ENCODE data around the gene HDAC4. TPM values are rescaled to one million over a fixed set of nuclear protein-coding genes. Genes with fewer than 3 reads are reported as not detected.

HDAC4 gene
- polyA plus RNA-seq, 1 donor = 20.2 TPM

DNA sequence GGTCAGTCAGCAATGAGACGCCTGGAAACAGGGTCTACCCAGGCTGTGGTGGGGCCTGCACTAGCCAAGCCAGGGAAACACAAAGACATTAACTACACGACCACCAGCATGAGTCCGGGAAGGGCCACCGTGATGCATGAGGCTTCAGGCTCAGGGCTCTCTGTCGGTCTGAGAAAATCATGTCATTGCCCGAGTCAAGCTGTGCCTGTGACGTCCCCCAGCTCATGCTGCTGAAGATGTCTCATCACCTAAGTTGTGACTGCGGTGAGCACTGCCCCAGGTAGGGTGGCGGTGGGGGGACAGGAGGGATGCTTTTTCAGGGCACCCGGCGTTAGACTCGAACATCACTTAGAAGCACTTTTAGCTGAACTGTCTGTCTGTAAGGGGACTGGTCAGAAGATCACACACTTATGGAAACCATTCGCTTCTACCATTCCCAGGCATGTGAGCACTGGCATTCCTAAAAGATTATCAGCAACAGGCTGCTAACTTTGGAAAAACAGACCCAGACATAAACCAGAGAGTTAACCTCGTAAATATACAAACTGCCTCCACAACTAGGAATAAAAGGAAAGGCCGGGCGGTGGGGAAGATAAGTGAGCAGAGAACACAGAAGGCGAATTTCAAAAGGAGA lies 234.5 kb downstream of the HDAC4 start:
- DNase-seq = no peak

DNA sequence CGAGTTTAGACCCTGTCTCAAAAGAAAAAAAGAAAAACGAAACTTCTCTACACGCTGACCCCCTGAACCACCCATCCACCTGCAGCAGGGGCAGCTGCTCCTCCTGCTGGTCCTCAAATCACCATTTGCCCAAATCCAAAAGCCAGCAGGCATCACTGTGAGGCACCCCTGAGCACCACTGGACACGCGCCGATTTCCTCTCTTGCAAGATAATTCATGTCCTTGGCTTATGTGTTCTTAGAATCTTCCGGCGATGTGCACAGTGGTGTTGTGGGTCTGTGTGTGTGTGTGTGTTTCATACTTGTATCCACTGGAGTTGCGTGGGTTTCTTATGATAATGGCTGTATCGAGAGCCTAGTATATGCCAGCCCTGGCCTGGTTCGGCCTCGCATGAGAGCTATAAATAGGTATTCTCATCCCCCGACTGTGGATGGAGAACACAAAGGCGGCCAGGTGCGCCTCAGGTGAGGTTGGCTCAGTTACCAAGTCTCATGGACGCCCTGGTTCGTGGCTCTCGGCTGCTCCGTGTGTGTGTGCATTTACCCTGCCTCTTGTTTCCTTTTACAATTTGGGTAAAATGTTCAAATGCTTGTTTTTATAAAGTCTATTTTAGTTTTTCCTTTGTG lies 235.5 kb downstream of the HDAC4 start:
- DNase-seq = no peak

GRCh38 chr2:239164335-239164871 lies 236.4 kb downstream of the HDAC4 start:
- DNase-seq = no peak

DNA sequence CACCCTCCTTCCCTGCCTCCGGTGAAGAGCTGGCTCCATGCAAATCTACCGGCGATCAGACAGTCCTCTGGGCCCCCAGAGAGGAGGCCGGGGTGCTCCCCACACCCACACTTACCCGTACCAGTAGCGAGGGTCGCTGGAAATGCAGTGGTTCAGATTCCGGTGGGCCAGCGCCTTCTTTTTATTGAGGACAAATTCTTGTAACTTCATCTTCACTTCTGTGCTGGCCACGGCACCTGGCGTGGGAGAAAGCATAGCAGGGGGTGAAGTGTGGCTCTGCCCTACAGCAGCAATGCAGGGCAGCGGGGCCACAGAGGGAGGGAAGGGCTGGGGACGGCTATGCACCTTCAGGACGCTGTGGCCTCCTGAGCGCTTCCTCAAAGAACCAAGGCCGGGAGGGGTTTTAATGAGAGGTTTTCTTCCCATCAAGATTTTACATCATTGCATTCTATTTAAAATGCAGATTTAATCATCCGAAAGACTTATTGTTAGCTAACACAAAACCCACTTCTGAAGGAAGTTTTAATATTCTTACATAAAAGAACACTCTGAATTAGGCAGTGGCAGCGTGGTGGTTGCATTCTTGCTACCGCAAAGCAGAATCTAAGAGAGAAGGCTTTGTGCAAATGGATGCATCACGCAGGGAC lies 237.0 kb downstream of the HDAC4 start:
- no peak for DNase-seq

- DNase-seq = no peak
Measured at GRCh38 chr2:239162976-239163687, 237.7 kb downstream of the HDAC4 start.

DNA sequence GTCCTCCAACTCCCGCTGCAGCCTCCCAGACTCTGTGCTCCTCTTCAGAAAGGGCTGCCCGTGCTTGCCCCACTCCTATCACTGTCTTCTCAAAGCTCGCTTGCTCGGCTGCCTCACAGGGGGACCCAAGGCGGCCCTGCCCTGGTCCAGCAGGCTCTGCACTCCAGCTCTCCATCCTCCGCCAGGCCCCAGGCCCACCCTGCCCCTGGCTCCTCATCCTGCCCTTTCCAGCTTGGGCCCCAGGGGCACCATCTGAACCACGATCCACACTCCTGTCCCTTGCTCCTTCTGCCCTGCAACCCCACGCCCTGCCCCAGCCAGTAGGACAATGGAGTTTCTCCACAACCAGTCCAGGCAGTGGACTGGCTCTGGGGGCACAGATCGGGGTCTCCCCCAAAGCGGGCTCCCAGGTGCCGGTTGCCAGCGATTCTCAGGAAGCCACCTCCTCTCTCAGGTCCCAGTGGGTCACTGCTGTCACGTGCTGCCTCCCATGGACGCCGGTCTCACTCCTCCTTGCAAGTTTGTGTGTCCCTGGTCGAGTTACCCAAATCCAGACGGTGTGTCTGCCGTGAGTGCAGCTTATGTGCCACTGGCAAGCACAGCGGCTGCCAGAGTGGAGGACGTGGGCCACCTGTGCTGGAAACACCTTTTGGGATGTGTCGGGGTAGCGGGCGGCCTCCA lies 238.5 kb downstream of the HDAC4 start:
- no peak for DNase-seq

GRCh38 chr2:239161711-239162140 lies 239.1 kb downstream of the HDAC4 start:
- DNase-seq = no peak

- DNase-seq = no peak
Measured at GRCh38 chr2:239160226-239161143, 240.3 kb downstream of the HDAC4 start.

- DNase-seq = no peak
Measured at GRCh38 chr2:239159476-239159911, 241.3 kb downstream of the HDAC4 start.

DNA sequence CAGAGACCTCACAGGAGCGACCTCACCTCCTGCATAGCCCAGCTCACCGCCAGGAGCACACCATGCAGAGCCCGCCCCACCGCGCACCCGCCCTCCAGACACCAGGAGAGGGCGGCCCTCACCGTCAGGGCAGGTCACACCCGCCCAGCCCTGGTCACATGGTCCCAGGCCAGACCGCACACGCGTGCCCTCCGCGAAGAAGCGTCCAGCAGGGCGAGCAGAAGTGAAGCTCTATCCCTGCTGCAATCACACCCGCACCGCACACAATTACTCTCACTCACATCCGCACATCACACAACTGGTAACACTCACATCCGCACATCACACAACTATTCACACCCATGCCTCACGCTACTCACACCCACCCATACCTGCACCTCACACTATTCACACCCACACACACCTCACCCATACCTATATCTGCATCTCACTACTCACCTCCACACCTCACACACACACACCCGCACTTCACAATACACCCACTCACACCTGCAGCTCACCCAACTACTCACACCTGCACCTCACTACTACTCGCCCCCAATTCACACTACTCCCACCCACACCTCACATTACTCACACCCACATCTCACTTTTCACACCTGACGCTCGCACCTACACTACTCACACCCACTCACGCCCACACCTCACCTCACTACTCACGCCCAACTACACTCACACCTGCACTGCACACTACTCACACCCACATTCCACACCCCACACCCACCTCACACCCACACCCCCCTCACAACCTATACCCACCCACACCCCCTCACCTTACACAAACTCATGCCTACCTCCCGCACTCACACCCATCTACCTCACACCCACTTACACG lies 242.0 kb downstream of the HDAC4 start:
- DNase-seq = no peak

GRCh38 chr2:239157771-239158170 lies 243.0 kb downstream of the HDAC4 start:
- no peak for DNase-seq

GRCh38 chr2:239157269-239157668 lies 243.6 kb downstream of the HDAC4 start:
- DNase-seq = no peak

DNA sequence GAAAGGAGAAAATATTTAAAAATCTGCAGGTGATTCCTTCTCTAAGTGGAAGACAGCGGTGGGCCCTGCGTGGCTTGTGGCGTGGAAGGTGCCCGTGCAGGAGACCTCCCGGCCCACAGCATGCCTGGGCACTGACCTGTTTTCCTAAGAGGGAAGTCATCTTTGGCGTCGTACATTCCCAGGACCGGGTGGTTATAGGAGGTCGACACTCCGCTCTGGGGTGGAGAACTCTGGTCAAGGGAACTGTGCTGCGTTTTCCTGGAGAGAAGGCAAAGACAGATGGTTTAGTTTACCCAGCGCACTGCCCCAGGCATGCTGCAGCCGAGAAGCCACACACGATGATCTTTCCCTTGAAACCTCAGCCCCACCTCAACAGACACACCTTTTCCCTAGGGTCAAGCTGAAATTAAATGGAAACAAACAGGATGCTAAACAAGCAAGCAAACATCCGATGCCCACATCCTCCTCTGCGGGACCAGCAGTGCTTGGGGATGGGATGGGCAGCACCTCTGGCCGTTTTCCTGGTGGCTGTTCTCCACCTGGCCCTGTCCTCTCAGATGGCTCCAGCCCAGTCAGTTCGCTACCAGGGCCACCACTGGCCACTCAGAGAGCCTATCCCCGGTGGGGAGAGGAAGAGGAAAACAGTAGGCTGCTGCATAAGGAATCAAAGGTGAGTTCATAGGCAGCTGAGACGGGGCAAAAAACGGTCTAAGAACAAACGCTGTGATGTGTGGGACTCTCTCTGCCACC lies 244.1 kb downstream of the HDAC4 start:
- no peak for DNase-seq

DNA sequence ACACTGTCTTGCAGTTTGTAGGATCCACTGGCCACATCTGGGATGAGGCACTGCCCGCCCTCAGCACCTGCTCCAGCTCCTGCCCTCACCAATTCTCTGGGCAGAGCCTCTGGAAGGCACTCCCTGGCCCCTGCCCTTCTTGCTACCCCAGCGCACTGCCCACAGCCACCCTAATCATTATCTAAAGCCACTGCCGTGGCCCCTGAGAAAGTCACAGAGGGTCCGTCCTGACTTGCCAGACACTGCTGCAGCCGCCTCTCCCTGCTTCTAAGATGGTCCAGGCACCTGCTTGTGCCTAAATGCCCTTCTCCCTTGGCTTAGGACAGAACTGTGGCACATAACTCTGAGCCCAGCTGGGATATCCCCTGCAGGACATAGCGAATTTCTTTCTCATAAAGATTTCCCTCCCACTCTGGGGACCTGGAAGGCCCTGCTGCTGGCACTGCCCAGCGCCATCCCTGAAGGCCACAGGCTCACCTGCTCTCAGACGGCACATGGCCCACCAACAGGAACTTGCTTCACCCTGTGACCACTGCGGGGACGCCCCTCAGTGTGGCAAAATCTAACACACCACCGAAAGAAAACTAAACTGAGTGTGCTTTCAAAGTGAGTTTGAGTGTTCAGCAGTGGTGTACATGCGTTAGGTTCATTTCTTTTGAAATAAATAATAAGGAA lies 244.9 kb downstream of the HDAC4 start:
- no peak for DNase-seq

GRCh38 chr2:239154971-239155805 lies 245.6 kb downstream of the HDAC4 start:
- DNase-seq = no peak

DNA sequence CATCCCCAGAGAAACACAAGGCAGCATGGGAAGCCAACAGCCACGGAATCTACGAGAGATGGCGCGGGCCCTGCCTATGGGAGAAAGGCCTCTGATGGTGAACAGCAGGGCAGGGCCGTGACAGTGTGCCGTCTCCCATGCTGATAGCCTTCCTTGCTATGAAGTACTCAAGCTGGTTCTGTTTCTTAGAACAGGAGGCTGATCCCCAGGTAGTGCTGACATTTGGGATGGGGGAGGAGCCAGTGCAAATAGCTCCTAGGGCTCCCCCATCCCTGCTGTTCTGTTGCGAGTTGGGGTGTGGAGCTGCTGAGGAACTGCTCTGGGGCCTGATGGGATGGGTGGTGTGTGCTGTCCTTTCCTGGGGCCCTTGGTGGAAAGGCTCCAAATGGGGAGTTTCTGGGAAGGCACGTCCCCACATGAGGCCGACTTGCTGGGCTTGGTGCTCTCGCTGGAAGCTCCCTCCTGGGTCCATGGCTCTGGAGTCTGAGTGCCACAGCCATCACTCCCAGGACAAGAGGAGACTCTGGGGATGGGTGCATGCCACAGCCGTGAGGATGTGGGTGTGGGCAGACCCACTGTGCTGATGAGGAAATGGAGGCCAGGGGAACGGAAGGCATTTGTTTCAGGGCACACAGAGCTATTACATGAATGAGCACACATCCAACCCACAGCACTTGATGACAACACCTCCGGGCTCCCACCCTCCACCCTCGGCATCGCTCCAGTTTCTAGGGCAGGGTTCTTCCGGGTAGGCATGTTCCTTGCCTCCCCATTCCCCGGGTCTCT lies 246.8 kb downstream of the HDAC4 start:
- no peak for DNase-seq

DNA sequence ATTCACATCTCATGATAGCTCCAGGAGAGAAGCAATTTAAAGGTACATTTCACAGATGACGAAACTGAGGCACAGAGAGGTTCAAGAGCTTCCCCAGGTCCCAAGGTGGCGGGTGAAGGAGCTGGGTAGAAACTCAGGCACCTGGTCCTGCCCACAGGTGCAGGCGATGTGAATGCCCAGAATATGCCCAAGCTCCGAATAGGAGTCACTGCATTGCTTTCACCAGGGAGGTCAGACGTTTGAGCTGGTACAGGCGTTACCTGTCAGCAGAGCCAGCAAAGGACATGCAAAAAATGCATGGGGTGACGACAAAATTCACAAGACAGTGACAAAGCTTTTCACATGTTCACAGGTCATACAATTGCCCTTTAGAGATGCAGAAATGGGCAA lies 247.9 kb downstream of the HDAC4 start:
- no peak for DNase-seq

All from hindlimb muscle (tissue), 1 donor.